Measurements from ENCODE around the gene CAPZB. TPM values are rescaled to one million over a fixed set of nuclear protein-coding genes. Genes with fewer than 3 reads are reported as not detected.

Gene CAPZB
- total and polyA plus RNA-seq, 10 donors: 139 to 386 (median 277) TPM

DNA sequence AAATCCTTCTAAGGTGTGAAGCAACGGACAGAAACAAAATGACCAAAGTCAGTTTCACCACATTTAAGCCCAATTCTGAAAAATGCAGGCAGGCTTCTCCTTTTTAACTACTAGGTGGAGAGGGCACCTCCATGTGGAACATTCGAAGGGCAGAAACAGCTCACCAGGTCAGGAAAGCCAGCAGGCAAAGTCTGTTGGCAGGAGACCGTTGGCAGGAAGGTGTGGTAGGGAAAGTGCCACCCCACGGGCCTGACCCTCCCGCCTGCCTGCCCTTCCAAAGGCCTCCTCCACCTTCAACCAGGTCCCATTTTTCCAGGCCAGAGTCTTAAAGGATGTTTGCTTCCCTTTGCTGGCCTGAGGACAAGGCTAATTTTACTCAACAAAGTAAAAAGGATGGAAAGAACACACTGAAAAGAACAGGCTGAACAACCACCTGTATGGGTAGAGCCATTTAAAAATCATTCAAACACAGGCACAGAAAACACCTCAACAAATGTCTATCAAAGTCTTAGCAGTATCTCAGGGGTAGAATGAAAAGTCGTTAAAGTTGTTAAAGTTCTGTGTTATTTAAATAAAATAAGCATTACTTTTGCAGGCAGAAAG is 26.4 kb downstream of the CAPZB start:
- TF ChIP-seq POLR2AphosphoS5 (IDR thresholded peaks at IDR 0.05): no peak
- TF ChIP-seq, protein P1, sequence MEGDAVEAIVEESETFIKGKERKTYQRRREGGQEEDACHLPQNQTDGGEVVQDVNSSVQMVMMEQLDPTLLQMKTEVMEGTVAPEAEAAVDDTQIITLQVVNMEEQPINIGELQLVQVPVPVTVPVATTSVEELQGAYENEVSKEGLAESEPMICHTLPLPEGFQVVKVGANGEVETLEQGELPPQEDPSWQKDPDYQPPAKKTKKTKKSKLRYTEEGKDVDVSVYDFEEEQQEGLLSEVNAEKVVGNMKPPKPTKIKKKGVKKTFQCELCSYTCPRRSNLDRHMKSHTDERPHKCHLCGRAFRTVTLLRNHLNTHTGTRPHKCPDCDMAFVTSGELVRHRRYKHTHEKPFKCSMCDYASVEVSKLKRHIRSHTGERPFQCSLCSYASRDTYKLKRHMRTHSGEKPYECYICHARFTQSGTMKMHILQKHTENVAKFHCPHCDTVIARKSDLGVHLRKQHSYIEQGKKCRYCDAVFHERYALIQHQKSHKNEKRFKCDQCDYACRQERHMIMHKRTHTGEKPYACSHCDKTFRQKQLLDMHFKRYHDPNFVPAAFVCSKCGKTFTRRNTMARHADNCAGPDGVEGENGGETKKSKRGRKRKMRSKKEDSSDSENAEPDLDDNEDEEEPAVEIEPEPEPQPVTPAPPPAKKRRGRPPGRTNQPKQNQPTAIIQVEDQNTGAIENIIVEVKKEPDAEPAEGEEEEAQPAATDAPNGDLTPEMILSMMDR (IDR thresholded peaks at IDR 0.05 in 8 of 11, conservative IDR thresholded peaks at IDR 0.05 in 3 of 11): no peak
- TF ChIP-seq POLR2A (IDR thresholded peaks at IDR 0.05): no peak
- Histone ChIP-seq H3K27me3 (replicated peaks in 1 of 7) (no peaks in the 10 kb centered on the region), H3K36me3 (peaks cover 0 to 9% (median 0%) of the 10 kb centered on the region in 6 donors), H3K27ac (peak overlapping the region; percentile 24 to 87 (median 45)), H3K4me1 (peaks cover 69 to 100% (median 97%) of the 10 kb centered on the region in 6 donors), H3K9me3 (no peaks in the 10 kb centered on the region), H3K4me3 (no peak overlapping the region)
- intact Hi-C loops (cut with DNase I; ENCODE audit: low total_unique reads): no loop called here
- 30 to 49% (median 34%) methylated on average over 6 of the region's 6 CpGs for WGBS, 5 donors
- no peak for DNase-seq

DNA sequence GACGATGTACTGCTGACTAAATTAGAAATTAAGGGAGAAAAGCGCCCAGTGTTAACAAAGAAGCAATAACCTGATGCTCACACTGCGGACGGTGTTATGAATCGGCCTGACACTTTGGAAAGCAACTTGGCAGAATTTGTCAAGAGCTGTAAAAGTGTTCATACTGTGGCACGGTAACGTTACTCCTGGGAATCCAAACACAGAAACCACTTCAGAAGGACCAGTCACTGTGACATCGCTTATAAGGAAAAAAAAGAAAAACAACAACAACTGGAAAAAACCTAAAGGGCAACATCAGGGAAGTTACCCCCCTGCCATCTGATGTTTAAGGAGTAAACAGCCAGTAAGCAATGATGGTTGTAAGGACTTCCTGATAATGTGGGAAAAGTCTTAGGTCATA is 27.7 kb downstream of the CAPZB start:
- intact Hi-C loops (cut with DNase I; ENCODE audit: low total_unique reads): no loop called here
- 74 to 94% (median 78%) methylated on average over 8 of the region's 8 CpGs for WGBS, 5 donors
- peaks cover 0 to 9% (median 0%) of the 10 kb centered on the region in 6 donors for H3K36me3 ChIP-seq
- H3K27me3 ChIP-seq (replicated peaks in 1 of 7): no peaks in the 10 kb centered on the region
- no peak overlapping the region for H3K4me3 ChIP-seq
- no peaks in the 10 kb centered on the region for H3K9me3 ChIP-seq
- H3K27ac ChIP-seq: peak overlapping the region in 6 of 8 donors; percentile 0 to 87 (median 52)
- H3K4me1 ChIP-seq: peaks cover 68 to 100% (median 97%) of the 10 kb centered on the region in 6 donors
- DNase-seq: no peak
- TF ChIP-seq POLR2AphosphoS5 (IDR thresholded peaks at IDR 0.05) (no peak), POLR2A (IDR thresholded peaks at IDR 0.05) (no peak)
- TF ChIP-seq, protein P1 (IDR thresholded peaks at IDR 0.05 in 8 of 11, conservative IDR thresholded peaks at IDR 0.05 in 3 of 11): no peak

DNA sequence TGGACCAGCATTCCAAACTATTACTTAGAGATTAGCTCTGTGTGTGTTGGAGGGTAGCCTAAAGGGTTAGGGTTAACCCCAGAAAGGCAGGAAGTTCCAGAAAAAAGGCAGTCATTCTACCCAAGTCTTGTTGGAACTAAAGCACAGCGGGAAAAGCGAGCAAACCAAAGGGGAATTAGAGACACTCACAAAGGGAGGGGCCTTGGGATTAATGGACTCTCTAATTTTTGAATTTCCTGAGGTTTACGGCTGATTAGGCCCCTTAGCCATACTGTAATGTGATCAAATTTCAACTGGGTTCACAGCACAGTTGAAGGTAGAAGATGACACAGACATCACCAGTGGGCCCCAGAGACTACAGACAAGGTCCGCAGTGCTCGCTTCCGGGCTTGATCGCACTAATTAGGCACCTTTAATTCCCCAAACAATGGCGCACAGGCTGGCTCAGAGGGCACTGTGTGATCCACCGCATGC is 28.3 kb downstream of the CAPZB start:
- Histone ChIP-seq H3K27ac (peak overlapping the region in 6 of 8 donors; percentile 0 to 87 (median 52)), H3K36me3 (peaks cover 0 to 9% (median 0%) of the 10 kb centered on the region in 6 donors), H3K27me3 (replicated peaks in 1 of 7) (no peaks in the 10 kb centered on the region), H3K4me3 (no peak overlapping the region), H3K9me3 (no peaks in the 10 kb centered on the region), H3K4me1 (peaks cover 64 to 100% (median 97%) of the 10 kb centered on the region in 6 donors)
- intact Hi-C loops (cut with DNase I; ENCODE audit: low total_unique reads): no loop called here
- TF ChIP-seq POLR2A (IDR thresholded peaks at IDR 0.05) (no peak), POLR2AphosphoS5 (IDR thresholded peaks at IDR 0.05) (no peak)
- TF ChIP-seq, protein P1 (IDR thresholded peaks at IDR 0.05 in 8 of 11, conservative IDR thresholded peaks at IDR 0.05 in 3 of 11): no peak
- 80 to 91% (median 86%) methylated on average over 9 of the region's 9 CpGs for WGBS, 5 donors
- no peak for DNase-seq

DNA sequence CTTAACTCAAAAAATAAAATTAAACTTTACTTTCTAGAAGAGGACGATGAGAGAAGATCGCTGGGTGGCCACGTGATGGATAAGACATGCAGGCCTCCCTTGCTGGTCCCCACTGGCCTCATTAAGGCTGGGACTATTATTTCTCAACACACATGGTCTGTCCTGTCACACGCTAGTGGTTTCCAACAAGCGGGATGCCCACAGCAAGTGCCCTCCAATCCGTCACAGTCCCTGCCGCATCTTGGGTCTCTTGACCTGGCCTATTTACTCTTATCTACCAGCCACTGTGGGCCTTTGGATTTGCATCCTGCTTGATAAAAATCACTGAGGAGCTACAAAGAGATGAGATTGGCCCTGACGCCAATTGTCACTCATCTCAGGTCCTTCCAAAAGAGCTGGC is 30.0 kb downstream of the CAPZB start:
- H3K27me3 ChIP-seq (replicated peaks in 1 of 7): no peaks in the 10 kb centered on the region
- TF ChIP-seq, protein P1 (IDR thresholded peaks at IDR 0.05 in 8 of 11, conservative IDR thresholded peaks at IDR 0.05 in 3 of 11): no peak
- TF ChIP-seq POLR2AphosphoS5 (IDR thresholded peaks at IDR 0.05): no peak
- TF ChIP-seq POLR2A (IDR thresholded peaks at IDR 0.05): no peak
- no peak for DNase-seq
- H3K36me3 ChIP-seq: no peaks in the 10 kb centered on the region
- no peak overlapping the region for H3K4me3 ChIP-seq
- WGBS, 5 donors: 76 to 89% (median 86%) methylated on average over 8 of the region's 8 CpGs
- peaks cover 64 to 100% (median 96%) of the 10 kb centered on the region in 6 donors for H3K4me1 ChIP-seq
- H3K27ac ChIP-seq: peak overlapping the region in 7 of 8 donors; percentile 15 to 79 (median 63)
- intact Hi-C loops (cut with DNase I; ENCODE audit: low total_unique reads): no loop called here
- H3K9me3 ChIP-seq: no peaks in the 10 kb centered on the region

Data from spleen (tissue), 11 donors.